Measurements from ENCODE around the gene INTS7. TPM values are rescaled to one million over a fixed set of nuclear protein-coding genes. Genes with fewer than 3 reads are reported as not detected.

INTS7 gene
- total and polyA plus RNA-seq, 2 experiments from 2014 or later = 10.9 to 34.0 TPM

DNA sequence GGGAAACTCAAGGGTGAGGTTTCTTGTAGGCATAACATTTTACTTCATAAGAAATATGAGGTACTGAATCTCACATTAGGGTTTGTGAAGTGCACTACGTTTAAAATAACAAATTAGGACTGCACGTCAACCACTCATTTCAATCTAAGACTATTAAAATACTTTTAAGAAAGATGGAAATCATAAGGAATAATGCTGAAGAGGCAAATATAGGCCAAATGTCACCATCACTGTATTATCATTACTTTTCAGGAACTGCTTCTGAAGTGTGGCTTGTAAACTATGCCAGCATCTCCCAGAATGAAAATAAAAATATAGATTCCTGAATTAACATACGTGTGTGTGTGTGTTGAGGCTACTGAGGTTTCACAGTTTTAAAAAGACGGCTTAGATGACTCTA, 56.8 kb downstream of the INTS7 start:
- Histone ChIP-seq H3K79me2 (replicated peaks; ENCODE audit: insufficient read depth) (no peaks in the 10 kb centered on the region), H2AFZ (no peak overlapping the region), H3K4me1 (ENCODE audit: insufficient read depth) (no peaks in the 10 kb centered on the region), H3K36me3 (ENCODE audit: insufficient read depth) (no peaks in the 10 kb centered on the region), H3K4me3 (no peak overlapping the region), H3K27me3 (ENCODE audit: insufficient read depth) (no peaks in the 10 kb centered on the region), H3K27ac (ENCODE audit: low read depth) (no peak overlapping the region), H4K20me1 (replicated peaks; ENCODE audit: insufficient read depth) (peaks cover 6% of the 10 kb centered on the region; the same call in 1 of the 2 replicates), H3K4me2 (no peak overlapping the region), H3K9me2 (ENCODE audit: insufficient read depth) (no peaks in the 10 kb centered on the region), H3F3A (replicated peaks; ENCODE audit: low read depth) (no peaks in the 10 kb centered on the region)
- no peak overlapping the region for H3K4me3 Mint-ChIP-seq
- peaks cover 22% of the 10 kb centered on the region; the same call in 2 of the 3 replicates for H3K36me3 Mint-ChIP-seq (ENCODE audit: low read depth)
- no peak overlapping the region for H3K27ac Mint-ChIP-seq
- TF ChIP-seq, protein P1, sequence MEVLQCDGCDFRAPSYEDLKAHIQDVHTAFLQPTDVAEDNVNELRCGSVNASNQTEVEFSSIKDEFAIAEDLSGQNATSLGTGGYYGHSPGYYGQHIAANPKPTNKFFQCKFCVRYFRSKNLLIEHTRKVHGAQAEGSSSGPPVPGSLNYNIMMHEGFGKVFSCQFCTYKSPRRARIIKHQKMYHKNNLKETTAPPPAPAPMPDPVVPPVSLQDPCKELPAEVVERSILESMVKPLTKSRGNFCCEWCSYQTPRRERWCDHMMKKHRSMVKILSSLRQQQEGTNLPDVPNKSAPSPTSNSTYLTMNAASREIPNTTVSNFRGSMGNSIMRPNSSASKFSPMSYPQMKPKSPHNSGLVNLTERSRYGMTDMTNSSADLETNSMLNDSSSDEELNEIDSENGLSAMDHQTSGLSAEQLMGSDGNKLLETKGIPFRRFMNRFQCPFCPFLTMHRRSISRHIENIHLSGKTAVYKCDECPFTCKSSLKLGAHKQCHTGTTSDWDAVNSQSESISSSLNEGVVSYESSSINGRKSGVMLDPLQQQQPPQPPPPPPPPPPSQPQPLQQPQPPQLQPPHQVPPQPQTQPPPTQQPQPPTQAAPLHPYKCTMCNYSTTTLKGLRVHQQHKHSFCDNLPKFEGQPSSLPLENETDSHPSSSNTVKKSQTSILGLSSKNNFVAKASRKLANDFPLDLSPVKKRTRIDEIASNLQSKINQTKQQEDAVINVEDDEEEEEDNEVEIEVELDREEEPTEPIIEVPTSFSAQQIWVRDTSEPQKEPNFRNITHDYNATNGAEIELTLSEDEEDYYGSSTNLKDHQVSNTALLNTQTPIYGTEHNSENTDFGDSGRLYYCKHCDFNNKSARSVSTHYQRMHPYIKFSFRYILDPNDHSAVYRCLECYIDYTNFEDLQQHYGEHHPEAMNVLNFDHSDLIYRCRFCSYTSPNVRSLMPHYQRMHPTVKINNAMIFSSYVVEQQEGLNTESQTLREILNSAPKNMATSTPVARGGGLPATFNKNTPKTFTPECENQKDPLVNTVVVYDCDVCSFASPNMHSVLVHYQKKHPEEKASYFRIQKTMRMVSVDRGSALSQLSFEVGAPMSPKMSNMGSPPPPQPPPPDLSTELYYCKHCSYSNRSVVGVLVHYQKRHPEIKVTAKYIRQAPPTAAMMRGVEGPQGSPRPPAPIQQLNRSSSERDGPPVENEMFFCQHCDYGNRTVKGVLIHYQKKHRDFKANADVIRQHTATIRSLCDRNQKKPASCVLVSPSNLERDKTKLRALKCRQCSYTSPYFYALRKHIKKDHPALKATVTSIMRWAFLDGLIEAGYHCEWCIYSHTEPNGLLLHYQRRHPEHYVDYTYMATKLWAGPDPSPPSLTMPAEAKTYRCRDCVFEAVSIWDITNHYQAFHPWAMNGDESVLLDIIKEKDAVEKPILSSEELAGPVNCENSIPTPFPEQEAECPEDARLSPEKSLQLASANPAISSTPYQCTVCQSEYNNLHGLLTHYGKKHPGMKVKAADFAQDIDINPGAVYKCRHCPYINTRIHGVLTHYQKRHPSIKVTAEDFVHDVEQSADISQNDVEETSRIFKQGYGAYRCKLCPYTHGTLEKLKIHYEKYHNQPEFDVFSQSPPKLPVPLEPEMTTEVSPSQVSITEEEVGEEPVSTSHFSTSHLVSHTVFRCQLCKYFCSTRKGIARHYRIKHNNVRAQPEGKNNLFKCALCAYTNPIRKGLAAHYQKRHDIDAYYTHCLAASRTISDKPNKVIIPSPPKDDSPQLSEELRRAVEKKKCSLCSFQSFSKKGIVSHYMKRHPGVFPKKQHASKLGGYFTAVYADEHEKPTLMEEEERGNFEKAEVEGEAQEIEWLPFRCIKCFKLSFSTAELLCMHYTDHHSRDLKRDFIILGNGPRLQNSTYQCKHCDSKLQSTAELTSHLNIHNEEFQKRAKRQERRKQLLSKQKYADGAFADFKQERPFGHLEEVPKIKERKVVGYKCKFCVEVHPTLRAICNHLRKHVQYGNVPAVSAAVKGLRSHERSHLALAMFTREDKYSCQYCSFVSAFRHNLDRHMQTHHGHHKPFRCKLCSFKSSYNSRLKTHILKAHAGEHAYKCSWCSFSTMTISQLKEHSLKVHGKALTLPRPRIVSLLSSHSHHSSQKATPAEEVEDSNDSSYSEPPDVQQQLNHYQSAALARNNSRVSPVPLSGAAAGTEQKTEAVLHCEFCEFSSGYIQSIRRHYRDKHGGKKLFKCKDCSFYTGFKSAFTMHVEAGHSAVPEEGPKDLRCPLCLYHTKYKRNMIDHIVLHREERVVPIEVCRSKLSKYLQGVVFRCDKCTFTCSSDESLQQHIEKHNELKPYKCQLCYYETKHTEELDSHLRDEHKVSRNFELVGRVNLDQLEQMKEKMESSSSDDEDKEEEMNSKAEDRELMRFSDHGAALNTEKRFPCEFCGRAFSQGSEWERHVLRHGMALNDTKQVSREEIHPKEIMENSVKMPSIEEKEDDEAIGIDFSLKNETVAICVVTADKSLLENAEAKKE (CRISPR knock-in tag; IDR thresholded peaks at IDR 0.05) = no peak
- TF ChIP-seq JUNB (IDR thresholded peaks at IDR 0.05; ENCODE audit: unreplicated experiment) (no peak), ZNF114 (CRISPR knock-in tag; IDR thresholded peaks at IDR 0.05) (no peak), CREB1 (CRISPR knock-in tag; IDR thresholded peaks at IDR 0.05; ENCODE audit: low read depth) (no peak), NANOG (IDR thresholded peaks at IDR 0.05; ENCODE audit: borderline replicate concordance) (no peak), STAT1 (IDR thresholded peaks at IDR 0.05; ENCODE audit: unreplicated experiment) (no peak), POLR2AphosphoS5 (IDR thresholded peaks at IDR 0.05; ENCODE audit: low read depth) (no peak), ZNF331 (CRISPR knock-in tag; IDR thresholded peaks at IDR 0.05; ENCODE audit: low read depth) (no peak), EZH2phosphoT487 (IDR thresholded peaks at IDR 0.05; ENCODE audit: unreplicated experiment) (no peak), EZH2 (IDR thresholded peaks at IDR 0.05; ENCODE audit: low read depth, unreplicated experiment) (no peak)
- TF ChIP-seq, protein P2, sequence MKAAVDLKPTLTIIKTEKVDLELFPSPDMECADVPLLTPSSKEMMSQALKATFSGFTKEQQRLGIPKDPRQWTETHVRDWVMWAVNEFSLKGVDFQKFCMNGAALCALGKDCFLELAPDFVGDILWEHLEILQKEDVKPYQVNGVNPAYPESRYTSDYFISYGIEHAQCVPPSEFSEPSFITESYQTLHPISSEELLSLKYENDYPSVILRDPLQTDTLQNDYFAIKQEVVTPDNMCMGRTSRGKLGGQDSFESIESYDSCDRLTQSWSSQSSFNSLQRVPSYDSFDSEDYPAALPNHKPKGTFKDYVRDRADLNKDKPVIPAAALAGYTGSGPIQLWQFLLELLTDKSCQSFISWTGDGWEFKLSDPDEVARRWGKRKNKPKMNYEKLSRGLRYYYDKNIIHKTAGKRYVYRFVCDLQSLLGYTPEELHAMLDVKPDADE (IDR thresholded peaks at IDR 0.05) = no peak
- TF ChIP-seq, protein P3, sequence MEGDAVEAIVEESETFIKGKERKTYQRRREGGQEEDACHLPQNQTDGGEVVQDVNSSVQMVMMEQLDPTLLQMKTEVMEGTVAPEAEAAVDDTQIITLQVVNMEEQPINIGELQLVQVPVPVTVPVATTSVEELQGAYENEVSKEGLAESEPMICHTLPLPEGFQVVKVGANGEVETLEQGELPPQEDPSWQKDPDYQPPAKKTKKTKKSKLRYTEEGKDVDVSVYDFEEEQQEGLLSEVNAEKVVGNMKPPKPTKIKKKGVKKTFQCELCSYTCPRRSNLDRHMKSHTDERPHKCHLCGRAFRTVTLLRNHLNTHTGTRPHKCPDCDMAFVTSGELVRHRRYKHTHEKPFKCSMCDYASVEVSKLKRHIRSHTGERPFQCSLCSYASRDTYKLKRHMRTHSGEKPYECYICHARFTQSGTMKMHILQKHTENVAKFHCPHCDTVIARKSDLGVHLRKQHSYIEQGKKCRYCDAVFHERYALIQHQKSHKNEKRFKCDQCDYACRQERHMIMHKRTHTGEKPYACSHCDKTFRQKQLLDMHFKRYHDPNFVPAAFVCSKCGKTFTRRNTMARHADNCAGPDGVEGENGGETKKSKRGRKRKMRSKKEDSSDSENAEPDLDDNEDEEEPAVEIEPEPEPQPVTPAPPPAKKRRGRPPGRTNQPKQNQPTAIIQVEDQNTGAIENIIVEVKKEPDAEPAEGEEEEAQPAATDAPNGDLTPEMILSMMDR (conservative IDR thresholded peaks at IDR 0.05; ENCODE audit: low read depth in 2 of 2) = no peak
- TF ChIP-seq, protein P4, sequence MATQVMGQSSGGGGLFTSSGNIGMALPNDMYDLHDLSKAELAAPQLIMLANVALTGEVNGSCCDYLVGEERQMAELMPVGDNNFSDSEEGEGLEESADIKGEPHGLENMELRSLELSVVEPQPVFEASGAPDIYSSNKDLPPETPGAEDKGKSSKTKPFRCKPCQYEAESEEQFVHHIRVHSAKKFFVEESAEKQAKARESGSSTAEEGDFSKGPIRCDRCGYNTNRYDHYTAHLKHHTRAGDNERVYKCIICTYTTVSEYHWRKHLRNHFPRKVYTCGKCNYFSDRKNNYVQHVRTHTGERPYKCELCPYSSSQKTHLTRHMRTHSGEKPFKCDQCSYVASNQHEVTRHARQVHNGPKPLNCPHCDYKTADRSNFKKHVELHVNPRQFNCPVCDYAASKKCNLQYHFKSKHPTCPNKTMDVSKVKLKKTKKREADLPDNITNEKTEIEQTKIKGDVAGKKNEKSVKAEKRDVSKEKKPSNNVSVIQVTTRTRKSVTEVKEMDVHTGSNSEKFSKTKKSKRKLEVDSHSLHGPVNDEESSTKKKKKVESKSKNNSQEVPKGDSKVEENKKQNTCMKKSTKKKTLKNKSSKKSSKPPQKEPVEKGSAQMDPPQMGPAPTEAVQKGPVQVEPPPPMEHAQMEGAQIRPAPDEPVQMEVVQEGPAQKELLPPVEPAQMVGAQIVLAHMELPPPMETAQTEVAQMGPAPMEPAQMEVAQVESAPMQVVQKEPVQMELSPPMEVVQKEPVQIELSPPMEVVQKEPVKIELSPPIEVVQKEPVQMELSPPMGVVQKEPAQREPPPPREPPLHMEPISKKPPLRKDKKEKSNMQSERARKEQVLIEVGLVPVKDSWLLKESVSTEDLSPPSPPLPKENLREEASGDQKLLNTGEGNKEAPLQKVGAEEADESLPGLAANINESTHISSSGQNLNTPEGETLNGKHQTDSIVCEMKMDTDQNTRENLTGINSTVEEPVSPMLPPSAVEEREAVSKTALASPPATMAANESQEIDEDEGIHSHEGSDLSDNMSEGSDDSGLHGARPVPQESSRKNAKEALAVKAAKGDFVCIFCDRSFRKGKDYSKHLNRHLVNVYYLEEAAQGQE (IDR thresholded peaks at IDR 0.05; ENCODE audit: unreplicated experiment) = no peak
- ATAC-seq = no peak
- H3K9me3 Mint-ChIP-seq = no peaks in the 10 kb centered on the region; the same call in 2 of the 3 replicates
- H3K4me1 Mint-ChIP-seq = peaks cover 3% of the 10 kb centered on the region; the same call in 1 of the 3 replicates
- no peaks in the 10 kb centered on the region for H3K27me3 Mint-ChIP-seq (ENCODE audit: insufficient read depth, low read depth, poor library complexity)
- DNase-seq (ENCODE audit: low spot score) = no peak

Data from GM23338 (cell line).